Calu3 (cell line): ENCODE measurements around the gene SLC9A8. TPM values are rescaled to one million over a fixed set of nuclear protein-coding genes. Genes with fewer than 3 reads are reported as not detected.

Experiments used
- BruUV-seq: library from RNA; stranded (reverse); fragments of 400-500 nt; replicated peaks from 2 replicates; lab custom pipeline; 2021; lab: Mats Ljungman, UMichigan
- CTCF ChIA-PET: fragments of 300-600 bp; sonication (Branson Sonifier 250); formaldehyde crosslinking; loops from one replicate; lab custom pipeline; 2022; ENCODE audit warnings: antibody characterized with exemption; lab: Charles Lee
- DNase-seq: peaks from one replicate; pipeline ENCODE4 v3.0.0; 2022
- H3K27ac Mint-ChIP-seq: one replicate; pipeline ENCODE4 v1.8.0; 2022; ENCODE audit warnings: mixed read lengths; ENCODE audit not compliant: unreplicated experiment
- H3K27me3 Mint-ChIP-seq: one replicate; pipeline ENCODE4 v1.8.0; 2022; ENCODE audit warnings: mixed read lengths; ENCODE audit not compliant: unreplicated experiment
- H3K36me3 Mint-ChIP-seq: one replicate; pipeline ENCODE4 v1.8.0; 2022; ENCODE audit warnings: mild to moderate bottlenecking, moderate library complexity, mixed read lengths; ENCODE audit not compliant: insufficient read depth, unreplicated experiment
- H3K4me1 Mint-ChIP-seq: one replicate; pipeline ENCODE4 v1.8.0; 2022; ENCODE audit warnings: mild to moderate bottlenecking, low read depth, mixed read lengths; ENCODE audit not compliant: unreplicated experiment
- H3K4me3 Mint-ChIP-seq: one replicate; pipeline ENCODE4 v1.8.0; 2022; ENCODE audit warnings: mild to moderate bottlenecking, low read depth, moderate library complexity, mixed read lengths; ENCODE audit not compliant: unreplicated experiment
- H3K9me3 Mint-ChIP-seq: one replicate; pipeline ENCODE4 v1.8.0; 2022; ENCODE audit warnings: low read depth, mixed read lengths; ENCODE audit not compliant: unreplicated experiment
- CTCF ChIP-seq: fragments of 200-600 bp; IDR thresholded peaks from one replicate; pipeline ENCODE4 v1.8.0; 2022; ENCODE audit warnings: antibody characterized with exemption; ENCODE audit not compliant: unreplicated experiment
- intact Hi-C: fragments of 100-400 bp; cut with micrococcal nuclease; formaldehyde crosslinking; loops from one replicate; pipeline ENCODE4 v1.10.0; 2022; ENCODE audit not compliant: unreplicated experiment
- total RNA-seq: library from RNA; stranded (reverse); gene quantifications from 2 replicates; pipeline ENCODE4 v1.2.3, GENCODE V29; 2022

SLC9A8 gene
- total RNA-seq, 1 experiment from 2014 or later = 30.0 TPM

- no TSS peak for BruUV-seq
- Mint-ChIP-seq H3K27me3 (no peaks in the 10 kb centered on the region), H3K27ac (peak overlapping the region; percentile 3), H3K4me1 (peaks cover 36% of the 10 kb centered on the region), H3K4me3 (peak overlapping the region; percentile 96), H3K36me3 (peaks cover 46% of the 10 kb centered on the region), H3K9me3 (no peaks in the 10 kb centered on the region)
- no peak for DNase-seq
- intact Hi-C loops = no loop called here
- CTCF ChIA-PET = interaction anchor here (0.6 to 1.1 kb wide), 5 partner anchors 8 to 333 kb away, joined by 3 to 4 read pairs (median 3); no protein-coding TSS in a partner anchor
- TF ChIP-seq CTCF = no peak
These were observed 125.8 kb downstream of the SLC9A8 start for GRCh38 chr20:49938173-49939163.

GRCh38 chr20:49941456-49941855 is 128.8 kb downstream of the SLC9A8 start:
- H3K4me1 Mint-ChIP-seq = peaks cover 36% of the 10 kb centered on the region
- CTCF ChIA-PET = no interaction called here
- no TSS peak for BruUV-seq
- H3K9me3 Mint-ChIP-seq = no peaks in the 10 kb centered on the region
- DNase-seq = no peak
- no peak for TF ChIP-seq CTCF
- intact Hi-C loops = no loop called here
- no peaks in the 10 kb centered on the region for H3K27me3 Mint-ChIP-seq
- H3K36me3 Mint-ChIP-seq = peaks cover 55% of the 10 kb centered on the region
- H3K4me3 Mint-ChIP-seq = no peak overlapping the region
- H3K27ac Mint-ChIP-seq = peak overlapping the region; percentile 19

Other genes starting within 250 kb of the SLC9A8 start
- gene PTGIS, start 244.7 kb upstream of the SLC9A8 start, total RNA-seq = 0.26 and 0.29 TPM in 2 replicates
- 117 and 131 TPM in 2 replicates for gene B4GALT5, start 99.0 kb upstream of the SLC9A8 start, total RNA-seq
- 16.0 and 16.6 TPM in 2 replicates for gene SPATA2, start 102.7 kb downstream of the SLC9A8 start, total RNA-seq
- 72.3 and 93.9 TPM in 2 replicates for gene RNF114, start 123.6 kb downstream of the SLC9A8 start, total RNA-seq
- gene SNAI1, start 170.2 kb downstream of the SLC9A8 start, total RNA-seq = 0.81 and 0.90 TPM in 2 replicates